Ishikawa (cell line): Measurements from ENCODE around the gene SV2B.

ENCODE experiments used
- CEBPB ChIP-seq: IDR thresholded peaks from 2 replicates; pipeline ENCODE4 v1.6.1; 2012
- CREB1 ChIP-seq: IDR thresholded peaks from 2 replicates; pipeline ENCODE4 v1.6.1; 2012; ENCODE audit warnings: low read depth
- EGR1 ChIP-seq: IDR thresholded peaks from 2 replicates; pipeline ENCODE4 v1.6.1; 2012
- EP300 ChIP-seq: IDR thresholded peaks from 2 replicates; pipeline ENCODE4 v1.6.1; 2012; ENCODE audit warnings: borderline replicate concordance
- FOXM1 ChIP-seq: IDR thresholded peaks from 2 replicates; pipeline ENCODE4 v1.6.1; 2012; ENCODE audit warnings: low read depth, borderline replicate concordance
- MAX ChIP-seq: IDR thresholded peaks from 2 replicates; pipeline ENCODE4 v1.6.1; 2012
- NFIC ChIP-seq: IDR thresholded peaks from 2 replicates; pipeline ENCODE4 v1.6.1; 2012
- RAD21 ChIP-seq: IDR thresholded peaks from 2 replicates; pipeline ENCODE4 v1.6.1; 2012; ENCODE audit warnings: low read depth
- REST ChIP-seq: IDR thresholded peaks from 2 replicates; pipeline ENCODE4 v1.6.1; 2012; ENCODE audit warnings: low read depth, mild to moderate bottlenecking
- TAF1 ChIP-seq: IDR thresholded peaks from 2 replicates; pipeline ENCODE4 v1.6.1; 2012; ENCODE audit warnings: low read depth, mild to moderate bottlenecking
- TCF12 ChIP-seq: IDR thresholded peaks from 2 replicates; pipeline ENCODE4 v1.6.1; 2012; ENCODE audit warnings: low read depth
- TEAD4 ChIP-seq: IDR thresholded peaks from 2 replicates; pipeline ENCODE4 v1.6.1; 2012
- USF1 ChIP-seq: IDR thresholded peaks from 2 replicates; pipeline ENCODE4 v1.6.1; 2012
- YY1 ChIP-seq: IDR thresholded peaks from 2 replicates; pipeline ENCODE4 v1.6.1; 2012; ENCODE audit warnings: low read depth
- ZBTB7A ChIP-seq: IDR thresholded peaks from 2 replicates; pipeline ENCODE4 v1.6.1; 2012; ENCODE audit warnings: low read depth

The SV2B gene

GRCh38 chr15:91114301-91114700 lies 14.2 kb downstream of the SV2B start:
- no peak for TF ChIP-seq FOXM1
- no peak for TF ChIP-seq TAF1
- TF ChIP-seq EP300, result no peak
- no peak for TF ChIP-seq CREB1
- no peak for TF ChIP-seq MAX
- no peak for TF ChIP-seq CEBPB
- no peak for TF ChIP-seq RAD21
- no peak for TF ChIP-seq REST
- no peak for TF ChIP-seq ZBTB7A
- no peak for TF ChIP-seq NFIC
- TF ChIP-seq TEAD4, result no peak
- no peak for TF ChIP-seq USF1
- no peak for TF ChIP-seq TCF12
- no peak for TF ChIP-seq YY1
- no peak for TF ChIP-seq EGR1

GRCh38 chr15:91116113-91117067 lies 16.3 kb downstream of the SV2B start:
- TF ChIP-seq USF1 (no peak), RAD21 (no peak), YY1 (no peak), TAF1 (no peak), CREB1 (no peak)

GRCh38 chr15:91117375-91117774 lies 17.3 kb downstream of the SV2B start:
- TF ChIP-seq MAX (no peak), CEBPB (no peak), NFIC (no peak), TAF1 (no peak), YY1 (no peak), EGR1 (no peak), TCF12 (no peak)

- TF ChIP-seq CEBPB (no peak), CREB1 (no peak)
Measured at GRCh38 chr15:91118817-91119590, 18.9 kb downstream of the SV2B start.

- TF ChIP-seq EP300 (no peak), USF1 (no peak), RAD21 (no peak), NFIC (no peak), EGR1 (no peak)
Measured at GRCh38 chr15:91122296-91122695, 22.2 kb downstream of the SV2B start.

GRCh38 chr15:91124132-91124531 lies 24.1 kb downstream of the SV2B start:
- TF ChIP-seq ZBTB7A, result no peak
- TF ChIP-seq CEBPB, result no peak
- TF ChIP-seq EGR1, result no peak
- no peak for TF ChIP-seq NFIC
- TF ChIP-seq YY1, result no peak
- TF ChIP-seq EP300, result no peak
- TF ChIP-seq TAF1, result no peak
- no peak for TF ChIP-seq MAX
- no peak for TF ChIP-seq TEAD4
- no peak for TF ChIP-seq USF1
- no peak for TF ChIP-seq RAD21
- TF ChIP-seq CREB1, result no peak
- no peak for TF ChIP-seq FOXM1
- no peak for TF ChIP-seq TCF12
- TF ChIP-seq REST, result no peak
